Type B pancreatic cell (in vitro differentiated cells): ENCODE data around the gene UBE2D1. TPM values are rescaled to one million over a fixed set of nuclear protein-coding genes. Genes with fewer than 3 reads are reported as not detected.
"Not testable (repeated sequence)": the region's sequence is repeated elsewhere in the genome, so short reads cannot be mapped to it uniquely, and the experiment has no call there.

Experiments used
- DNase-seq: peaks from one replicate; pipeline ENCODE4 v3.0.0; 2021; ENCODE audit warnings: mixed read lengths; ENCODE audit not compliant: unreplicated experiment; ENCODE audit errors: extremely low spot score
- H3K27ac Mint-ChIP-seq: 2 replicates; pipeline ENCODE4 v1.8.0; 2021; ENCODE audit warnings: mild to moderate bottlenecking, mixed read lengths
- H3K27me3 Mint-ChIP-seq: 2 replicates; pipeline ENCODE4 v1.8.0; 2021; ENCODE audit warnings: mixed read lengths
- H3K36me3 Mint-ChIP-seq: 2 replicates; pipeline ENCODE4 v1.8.0; 2021; ENCODE audit warnings: mixed read lengths
- H3K4me1 Mint-ChIP-seq: one replicate; pipeline ENCODE4 v1.8.0; 2021; ENCODE audit warnings: mixed read lengths; ENCODE audit not compliant: unreplicated experiment
- H3K4me3 Mint-ChIP-seq: 2 replicates; pipeline ENCODE4 v1.8.0; 2021; ENCODE audit warnings: mild to moderate bottlenecking, mixed read lengths
- H3K9me3 Mint-ChIP-seq: 2 replicates; pipeline ENCODE4 v1.8.0; 2021; ENCODE audit warnings: mixed read lengths
- CTCF ChIP-seq: fragments of 200-600 bp; sonication (generic); conservative IDR thresholded peaks from 2 replicates; pipeline ENCODE4 v1.5.0; 2021; ENCODE audit warnings: antibody characterized with exemption, mild to moderate bottlenecking
- total RNA-seq: library from RNA; stranded (reverse); gene quantifications from 2 replicates; pipeline ENCODE4 v1.2.1, GENCODE V29; 2021; ENCODE audit warnings: low replicate concordance

UBE2D1 gene
- total RNA-seq, 1 donor from 2014 or later, result 34.2 TPM

DNA sequence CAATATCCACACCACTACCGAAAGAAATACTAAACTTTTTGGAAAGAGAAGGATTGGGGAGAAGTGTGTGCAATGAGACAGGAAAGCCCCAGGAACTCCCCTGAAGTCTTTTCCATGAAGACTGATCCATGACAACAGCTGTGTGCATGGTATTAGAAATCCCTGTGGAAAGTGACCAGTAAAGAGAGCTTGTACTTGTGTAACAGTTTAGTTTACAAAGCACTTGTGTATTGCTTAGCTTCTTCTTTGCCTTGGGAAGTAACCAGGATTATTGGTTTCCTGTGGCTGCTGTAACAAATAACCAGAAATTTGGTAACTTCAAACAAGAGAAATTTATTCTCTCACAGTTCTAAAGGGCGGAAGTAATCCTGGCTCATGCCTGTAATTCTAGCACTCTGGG, 69.2 kb downstream of the UBE2D1 start:
- no peak overlapping the region for H3K27ac Mint-ChIP-seq
- no peak for DNase-seq
- H3K36me3 Mint-ChIP-seq, result no peaks in the 10 kb centered on the region
- no peak overlapping the region for H3K4me3 Mint-ChIP-seq
- TF ChIP-seq CTCF, result no peak
- no peaks in the 10 kb centered on the region for H3K27me3 Mint-ChIP-seq
- H3K9me3 Mint-ChIP-seq, result no peaks in the 10 kb centered on the region
- H3K4me1 Mint-ChIP-seq, result peaks cover 5% of the 10 kb centered on the region

DNA sequence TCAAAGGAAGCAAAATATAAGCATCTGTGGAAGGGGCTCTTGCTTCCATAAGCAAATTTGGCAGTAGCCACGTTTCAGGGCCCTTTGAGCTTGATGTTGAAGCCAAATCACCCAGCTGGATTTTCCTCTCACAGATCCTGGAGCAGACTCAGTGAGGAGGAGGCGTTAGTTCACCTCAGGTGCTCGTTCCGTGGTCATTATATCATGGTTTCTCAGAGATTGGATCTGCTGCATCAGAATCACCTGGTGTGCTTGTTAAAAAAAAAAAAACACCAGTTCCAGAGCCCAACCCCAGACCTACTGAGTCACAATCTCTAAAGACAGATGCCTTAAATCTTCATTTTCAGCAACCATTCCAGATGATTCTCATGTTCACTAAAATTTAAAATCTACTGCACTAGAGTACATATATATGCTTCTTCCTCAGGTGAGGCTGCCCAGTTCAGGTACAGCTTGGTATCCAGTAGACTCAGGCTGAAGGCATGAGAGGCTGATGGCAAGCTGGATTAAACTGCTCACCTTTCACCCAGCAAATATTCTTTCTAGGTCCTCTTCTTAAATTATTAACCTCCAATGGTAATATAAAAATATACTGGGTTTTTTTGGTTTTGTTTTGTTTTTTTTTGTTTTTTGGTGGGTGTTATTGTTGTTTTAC, 75.3 kb downstream of the UBE2D1 start:
- Mint-ChIP-seq H3K9me3 (no peaks in the 10 kb centered on the region), H3K4me3 (no peak overlapping the region), H3K27me3 (no peaks in the 10 kb centered on the region), H3K36me3 (no peaks in the 10 kb centered on the region), H3K27ac (no peak overlapping the region), H3K4me1 (peaks cover 30% of the 10 kb centered on the region)
- no peak for TF ChIP-seq CTCF
- no peak for DNase-seq

- DNase-seq, result no peak
- Mint-ChIP-seq H3K4me3 (peak overlapping the region; percentile 4), H3K9me3 (no peaks in the 10 kb centered on the region)
Observed at GRCh38 chr10:58412502-58412961, 77.7 kb downstream of the UBE2D1 start.

GRCh38 chr10:58414270-58415041, 79.7 kb downstream of the UBE2D1 start:
- Mint-ChIP-seq H3K27me3 (no peaks in the 10 kb centered on the region), H3K9me3 (no peaks in the 10 kb centered on the region), H3K4me1 (peaks cover 25% of the 10 kb centered on the region), H3K36me3 (no peaks in the 10 kb centered on the region), H3K4me3 (no peak overlapping the region), H3K27ac (no peak overlapping the region)
- DNase-seq, result no peak
- TF ChIP-seq CTCF, result peak; percentile 50

More at GRCh38 chr10:58412502-58412961, 77.7 kb downstream of the UBE2D1 start:
- Mint-ChIP-seq H3K27ac (peak overlapping the region; percentile 51), H3K4me1 (peaks cover 30% of the 10 kb centered on the region), H3K36me3 (no peaks in the 10 kb centered on the region), H3K27me3 (no peaks in the 10 kb centered on the region)
- TF ChIP-seq CTCF, result no peak

DNA sequence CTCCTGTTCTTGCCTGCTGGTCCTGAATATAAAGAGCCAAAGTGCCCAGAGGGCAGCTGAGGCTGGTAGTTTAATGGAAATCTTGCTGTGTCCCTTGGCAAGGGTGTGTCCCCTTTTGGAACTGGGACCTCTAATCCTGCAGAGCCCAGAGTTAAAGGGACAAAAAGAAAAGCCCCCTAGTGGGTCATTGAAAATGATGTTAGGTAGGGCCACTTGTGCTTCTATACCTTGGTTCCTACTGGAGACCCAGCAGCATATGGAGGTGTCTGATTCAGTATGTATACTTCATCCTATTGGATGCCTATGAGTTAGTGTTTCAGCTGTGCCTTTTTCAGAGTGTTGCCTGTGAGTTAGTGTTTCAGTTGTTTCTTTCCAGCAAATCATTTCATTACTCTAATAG, 81.0 kb downstream of the UBE2D1 start:
- Mint-ChIP-seq H3K9me3 (no peaks in the 10 kb centered on the region), H3K4me1 (peaks cover 25% of the 10 kb centered on the region), H3K36me3 (no peaks in the 10 kb centered on the region), H3K4me3 (no peak overlapping the region), H3K27ac (no peak overlapping the region), H3K27me3 (no peaks in the 10 kb centered on the region)
- no peak for DNase-seq
- TF ChIP-seq CTCF, result no peak

GRCh38 chr10:58417902-58418301, 83.1 kb downstream of the UBE2D1 start:
- H3K36me3 Mint-ChIP-seq, H3K4me3 Mint-ChIP-seq, H3K9me3 Mint-ChIP-seq, DNase-seq, H3K27me3 Mint-ChIP-seq, H3K27ac Mint-ChIP-seq: not testable (repeated sequence)
- peaks cover 12% of the 10 kb centered on the region for H3K4me1 Mint-ChIP-seq
